Left lung (tissue), 10 donors: ENCODE results near the gene TSEN2. TPM values are rescaled to one million over a fixed set of nuclear protein-coding genes. Genes with fewer than 3 reads are reported as not detected.
"Not testable (repeated sequence)": the region's sequence is repeated elsewhere in the genome, so short reads cannot be mapped to it uniquely, and the experiment has no call there.

ENCODE experiments used
- ATAC-seq: fragments of 200-7000 bp; cut with Tn5 transposase; one replicate; pipeline ENCODE4 v1.9.1; 2020; ENCODE audit warnings: moderate library complexity
- DNase-seq, 4 donors: peaks; one replicate each; pipeline ENCODE4 v3.0.0-alpha.2; 2013 to 2020
- H3K27ac ChIP-seq, 2 donors: fragments of 200-600 bp; sonication (generic) in 1 of 2; one replicate each; pipeline versions ENCODE4 v1.5.0 to v1.8.0; 2020 to 2021
- H3K27me3 ChIP-seq, 2 donors: fragments of 200-600 bp; sonication (generic) in 1 of 2; one replicate each; pipeline versions ENCODE4 v1.5.0 to v1.8.0; 2020 to 2021
- H3K36me3 ChIP-seq, 2 donors: fragments of 200-600 bp; sonication (generic) in 1 of 2; one replicate each; pipeline versions ENCODE4 v1.5.0 to v1.8.0; 2020 to 2021
- H3K4me1 ChIP-seq, 2 donors: fragments of 200-600 bp; one replicate each; pipeline ENCODE4 v1.8.0; 2021
- H3K4me3 ChIP-seq, 2 donors: fragments of 200-600 bp; sonication (generic) in 1 of 2; one replicate each; pipeline versions ENCODE4 v1.5.0 to v1.8.0; 2020 to 2021; ENCODE audit warnings: mild to moderate bottlenecking in 1 of 2
- H3K9me3 ChIP-seq, 2 donors: fragments of 200-600 bp; sonication (generic) in 1 of 2; one replicate each; pipeline versions ENCODE4 v1.5.0 to v1.8.0; 2020 to 2021
- CTCF ChIP-seq, 2 donors: fragments of 200-600 bp; sonication (generic) in 1 of 2; IDR thresholded peaks; one replicate each; pipeline versions ENCODE4 v1.5.0 to v1.8.0; 2021; ENCODE audit warnings: antibody characterized with exemption in 2 of 2
- intact Hi-C, 2 donors: fragments of 100-400 bp; cut with DNase I; formaldehyde crosslinking; loops; one replicate each; pipeline versions ENCODE4 v1.11.2 to v1.14.2; 2022
- polyA plus RNA-seq, 6 donors: library from polyadenylated mRNA; unstranded; fragments of 120-200 nt; gene quantifications; one replicate each; pipeline ENCODE4 v1.2.1, GENCODE V29; 2013; ENCODE audit not compliant: insufficient read length in 6 of 6
- total RNA-seq, 2 donors: library from RNA; stranded (reverse); fragmentation: NEBNext Ultra II Directional; extraction: Animal tissue kit (Norgen Biotek cat#: 25700); gene quantifications; one replicate each; pipeline ENCODE4 v1.2.1, GENCODE V29; 2021
- donor health status: DM: no; HTN: yes; CAD: no.
- donor health status: DM: no; HTN: no; CAD: no.

Gene TSEN2
- total and polyA plus RNA-seq, 8 donors = 8.1 to 29.1 (median 22.3) TPM

- Histone ChIP-seq H3K27me3 (no peaks in the 10 kb centered on the region), H3K4me1 (no peaks in the 10 kb centered on the region), H3K27ac (no peak overlapping the region), H3K9me3 (no peaks in the 10 kb centered on the region), H3K36me3 (peaks cover 0 to 16% of the 10 kb centered on the region in 2 donors), H3K4me3 (no peak overlapping the region)
- ATAC-seq (no peak), DNase-seq (no peak)
- intact Hi-C loops = no loop called here
- TF ChIP-seq CTCF (IDR thresholded peaks at IDR 0.05) = no peak
Observed at GRCh38 chr3:12541625-12542024, 57.3 kb downstream of the TSEN2 start.

- ATAC-seq, DNase-seq, intact Hi-C loops, H3K27ac ChIP-seq, H3K4me1 ChIP-seq, H3K4me3 ChIP-seq, H3K9me3 ChIP-seq, H3K27me3 ChIP-seq: not testable (repeated sequence)
- peaks cover 0 to 16% of the 10 kb centered on the region in 2 donors for H3K36me3 ChIP-seq
Observed at GRCh38 chr3:12543497-12543896, 59.2 kb downstream of the TSEN2 start.

- Histone ChIP-seq H3K4me3 (peak overlapping the region; percentile 1 to 3), H3K36me3 (peaks cover 0 to 5% of the 10 kb centered on the region in 2 donors), H3K4me1 (no peaks in the 10 kb centered on the region), H3K9me3 (no peaks in the 10 kb centered on the region), H3K27ac (no peak overlapping the region), H3K27me3 (no peaks in the 10 kb centered on the region)
- intact Hi-C loops = no loop called here
- TF ChIP-seq CTCF (IDR thresholded peaks at IDR 0.05) = no peak
- no peak for ATAC-seq
- no peak for DNase-seq
Observed at GRCh38 chr3:12544652-12545472, 60.6 kb downstream of the TSEN2 start.

GRCh38 chr3:12545473-12545791, 61.2 kb downstream of the TSEN2 start, which contains the start of gene MKRN2OS:
Gene MKRN2OS, minus strand, starts transcription at chr3:12545499. Its CDS starts 35 bp downstream, at chr3:12545464.
- Histone ChIP-seq H3K27me3 (peaks cover 0 to 2% of the 10 kb centered on the region in 2 donors), H3K9me3 (no peaks in the 10 kb centered on the region), H3K4me3 (peak within 1 kb of the TSS; percentile 1 to 3), H3K36me3 (no peaks in the 10 kb centered on the region), H3K4me1 (no peaks in the 10 kb centered on the region), H3K27ac (no peak within 1 kb of the TSS)
- DNase-seq (no peak), ATAC-seq (peak; percentile 93)
- TF ChIP-seq CTCF (IDR thresholded peaks at IDR 0.05) = no peak
- intact Hi-C loops = no loop called here

GRCh38 chr3:12549971-12550760, 65.9 kb downstream of the TSEN2 start:
- H3K4me3 ChIP-seq = no peak overlapping the region
- TF ChIP-seq CTCF (IDR thresholded peaks at IDR 0.05) = no peak
- no peaks in the 10 kb centered on the region for H3K9me3 ChIP-seq
- no peak for DNase-seq
- ATAC-seq = no peak
- intact Hi-C loops = no loop called here
- peaks cover 0 to 14% of the 10 kb centered on the region in 2 donors for H3K4me1 ChIP-seq
- H3K27ac ChIP-seq = no peak overlapping the region
- peaks cover 0 to 49% of the 10 kb centered on the region in 2 donors for H3K27me3 ChIP-seq
- H3K36me3 ChIP-seq = no peaks in the 10 kb centered on the region
